Smooth muscle cell of the umbilical artery (primary cell): Measurements from ENCODE around the gene SMR3B. TPM values are rescaled to one million over a fixed set of nuclear protein-coding genes. Genes with fewer than 3 reads are reported as not detected.

Experiments used
- total RNA-seq: library from RNA; depleted of rRNA; stranded (reverse); fragments of >200 nt; gene quantifications from 2 replicates; pipeline ENCODE4 v1.2.3, GENCODE V29; 2014

The SMR3B gene
- not detected in 2 replicates for total RNA-seq

DNA sequence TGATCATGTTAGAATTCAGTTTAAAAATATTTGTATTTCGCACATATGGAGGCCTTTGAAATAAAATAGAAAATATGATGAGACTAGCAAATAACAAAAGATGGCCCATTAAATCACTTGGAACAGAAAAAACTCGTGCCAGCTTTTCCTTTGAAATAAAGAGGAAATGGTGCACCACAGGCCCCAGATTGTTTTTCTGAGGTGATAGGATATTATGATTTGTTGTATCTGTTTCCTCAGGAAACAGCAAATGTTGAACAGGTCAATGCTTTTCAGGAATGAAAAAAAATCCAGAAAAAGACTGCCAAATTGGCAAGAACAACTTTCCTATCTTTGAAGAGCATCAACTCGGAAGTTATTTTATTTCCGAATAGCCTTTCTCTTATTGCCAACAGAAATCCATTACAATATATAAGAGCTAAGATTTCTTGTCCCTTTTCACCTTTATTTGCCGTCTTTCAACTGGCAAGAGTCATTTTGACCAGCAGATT is at the start of gene SMR3B:
Gene SMR3B (plus strand): TSS at position 441 of the 491 bp plus-strand sequence. CDS start 1,380 bp downstream, outside the sequence.

GRCh38 chr4:70334681-70335080 is 48.2 kb upstream of the SMR3B start, which contains the start of gene CABS1:
CABS1 (plus strand) TSS chr4:70334981; CDS start chr4:70335040, 59 bp downstream.

DNA sequence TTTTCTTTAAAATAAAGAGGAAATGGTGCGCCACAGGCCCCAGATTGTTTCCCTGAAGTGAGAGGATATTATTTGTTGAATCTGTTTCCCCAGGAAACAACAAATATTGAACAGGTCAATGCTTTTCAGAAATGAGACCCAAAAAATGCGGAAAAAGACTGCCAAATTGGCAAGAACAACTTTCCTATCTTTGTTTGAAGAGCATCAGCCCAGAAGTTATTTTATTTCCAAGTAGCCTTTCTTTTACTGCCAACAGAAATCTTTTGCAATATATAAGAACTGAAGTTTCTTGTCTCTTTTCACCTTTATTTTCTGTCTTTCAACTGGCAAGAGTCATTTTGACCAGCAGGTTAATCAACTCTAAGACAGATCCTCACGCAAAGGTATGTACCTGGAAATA is 22.5 kb upstream of the SMR3B start, which contains the start of gene SMR3A:
Gene SMR3A (plus strand): TSS at position 301 of the 400 bp plus-strand sequence. CDS start 1,356 bp downstream, outside the sequence.

GRCh38 chr4:70397580-70397979 is 14.6 kb downstream of the SMR3B start, which contains the start of gene OPRPN:
OPRPN (plus strand) TSS chr4:70397940; CDS start chr4:70399286, 1,346 bp downstream.

Other genes starting within 250 kb of the SMR3B start
- not detected in 2 replicates for gene PRR27, start 228.9 kb upstream of the SMR3B start, total RNA-seq
- 0.42 TPM in 1 of 2 replicates, not detected in the other for gene ODAM, start 187.4 kb upstream of the SMR3B start, total RNA-seq
- 0.59 TPM in 1 of 2 replicates, not detected in the other for gene FDCSP, start 157.0 kb upstream of the SMR3B start, total RNA-seq
- gene CSN3, start 140.5 kb upstream of the SMR3B start, total RNA-seq: not detected in 2 replicates
- not detected in 2 replicates for gene CABS1, start 48.1 kb upstream of the SMR3B start, total RNA-seq
- gene SMR3A, start 22.4 kb upstream of the SMR3B start, total RNA-seq: not detected in 2 replicates
- not detected in 2 replicates for gene OPRPN, start 14.8 kb downstream of the SMR3B start, total RNA-seq
- not detected in 2 replicates for gene MUC7, start 89.1 kb downstream of the SMR3B start, total RNA-seq
- gene AMTN, start 135.4 kb downstream of the SMR3B start, total RNA-seq: not detected in 2 replicates
- not detected in 2 replicates for gene AMBN, start 209.1 kb downstream of the SMR3B start, total RNA-seq
- gene ENAM, start 245.6 kb downstream of the SMR3B start, total RNA-seq: not detected in 2 replicates